ENCODE results near the gene TBRG4.

DNA sequence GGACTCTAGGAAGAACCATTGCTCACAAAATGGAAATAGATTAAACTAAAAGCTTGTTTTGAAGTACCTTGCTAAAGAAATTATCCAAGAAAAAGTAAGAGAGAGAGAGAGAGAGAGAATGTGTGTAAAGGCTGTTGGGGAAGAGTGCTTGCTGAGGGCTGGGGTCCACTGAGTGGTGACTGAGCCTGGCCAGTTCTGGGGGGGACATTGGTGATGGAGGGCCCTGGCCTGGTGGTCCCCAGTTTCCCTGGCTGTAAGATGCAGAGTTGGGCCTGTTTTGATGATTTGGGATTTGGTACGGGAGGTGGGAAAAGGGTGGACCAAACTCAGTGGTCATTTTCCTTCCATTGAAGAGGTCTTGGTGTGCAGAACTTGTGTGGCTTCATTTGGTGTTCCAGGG is 47.0 kb upstream of the TBRG4 start:
- TF ChIP-seq CTCF (IDR thresholded peaks at IDR 0.05) (no peak), POLR2AphosphoS5 (IDR thresholded peaks at IDR 0.05; ENCODE audit: insufficient read depth in 1 of 2, low read depth in 1 of 2) (no peak)

Measured in vagina (tissue), 2 donors.